H1 (cell line): Measurements from ENCODE around the gene CRX. TPM values are rescaled to one million over a fixed set of nuclear protein-coding genes. Genes with fewer than 3 reads are reported as not detected.
"Not testable (repeated sequence)": the region's sequence is repeated elsewhere in the genome, so short reads cannot be mapped to it uniquely, and the experiment has no call there.

Source experiments
- CTCF ChIA-PET: fragments of 300-600 bp; sonication (Branson Sonifier 250); formaldehyde crosslinking; loops from one replicate; lab custom pipeline; 2021; ENCODE audit not compliant: partially characterized antibody; lab: Charles Lee
- POLR2A ChIA-PET: fragments of 300-600 bp; sonication (Branson Sonifier 250); formaldehyde crosslinking; loops from one replicate; lab custom pipeline; 2021; ENCODE audit warnings: inconsistent platforms; ENCODE audit not compliant: partially characterized antibody; lab: Charles Lee
- DNase-seq, 2 experiments: peaks; one replicate each; pipeline versions ENCODE4 v3.0.0 to v3.0.0-alpha.2; 2010 to 2022; ENCODE audit warnings: low spot score in 2 of 2, low read depth in 1 of 2, mixed read lengths in 1 of 2
- FAIRE-seq: peaks from 2 replicates; lab custom pipeline; 2011; peaks lifted over from hg19 to GRCh38; lab: Jason Lieb, UNC
- H2AFZ ChIP-seq: 2 replicates; pipeline ENCODE4 v1.8.1; 2012; ENCODE audit warnings: low read length, inconsistent platforms
- H2AK5ac ChIP-seq: 2 replicates; pipeline ENCODE4 v1.6.1; 2013; ENCODE audit warnings: low read depth, low read length
- H2BK120ac ChIP-seq: replicated peaks from 2 replicates; pipeline ENCODE3; 2013; ENCODE audit warnings: low read depth, low read length, inconsistent platforms
- H2BK12ac ChIP-seq: 2 replicates; pipeline ENCODE4 v1.6.1; 2013; ENCODE audit warnings: low read depth, low read length
- H2BK15ac ChIP-seq: 2 replicates; pipeline ENCODE4 v1.6.1; 2013; ENCODE audit warnings: low read length
- H2BK20ac ChIP-seq: 2 replicates; pipeline ENCODE4 v1.6.1; 2013; ENCODE audit warnings: low read length
- H2BK5ac ChIP-seq: 2 replicates; pipeline ENCODE4 v1.6.1; 2013; ENCODE audit warnings: low read depth, low read length
- H3K14ac ChIP-seq: 2 replicates; pipeline ENCODE4 v1.6.1; 2013; ENCODE audit warnings: inconsistent platforms; ENCODE audit not compliant: insufficient read length
- H3K18ac ChIP-seq: 2 replicates; pipeline ENCODE4 v1.6.1; 2013; ENCODE audit warnings: low read length; ENCODE audit errors: extremely low read depth
- H3K23ac ChIP-seq: 2 replicates; pipeline ENCODE4 v1.6.1; 2013; ENCODE audit warnings: inconsistent platforms; ENCODE audit not compliant: insufficient read length
- H3K23me2 ChIP-seq: 2 replicates; pipeline ENCODE4 v1.6.1; 2013; ENCODE audit warnings: low read depth, low read length
- H3K27ac ChIP-seq: 2 replicates; pipeline ENCODE4 v1.6.1; 2011; ENCODE audit warnings: low read depth, low read length, inconsistent platforms
- H3K27me3 ChIP-seq, 4 experiments: replicated peaks in 1 of 4; 1 replicate in 1 of 4; 2 replicates in 3 of 4; pipeline versions ENCODE4 v1.6.1 to v1.8.1; 2011 to 2013; ENCODE audit warnings: low read length in 3 of 4, mild to moderate bottlenecking in 3 of 4, inconsistent platforms in 2 of 4, mixed read lengths in 2 of 4, moderate library complexity in 1 of 4; ENCODE audit not compliant: control insufficient read depth in 3 of 4, insufficient read depth in 3 of 4; ENCODE audit errors: extremely low read depth in 1 of 4
- H3K36me3 ChIP-seq, 4 experiments: 2 replicates each; pipeline versions ENCODE4 v1.6.1 to v1.8.1; 2011 to 2013; ENCODE audit warnings: mild to moderate bottlenecking in 4 of 4, low read length in 3 of 4, moderate library complexity in 2 of 4, control low read depth in 1 of 4, inconsistent platforms in 1 of 4; ENCODE audit not compliant: insufficient read depth in 4 of 4, control insufficient read depth in 2 of 4
- H3K4ac ChIP-seq: replicated peaks from 2 replicates; pipeline ENCODE3; 2013; ENCODE audit warnings: low read length, low read depth, mixed read lengths, inconsistent platforms; ENCODE audit not compliant: insufficient read length
- H3K4me1 ChIP-seq, 4 experiments: replicated peaks in 1 of 4; 1 replicate in 1 of 4; 2 replicates in 3 of 4; pipeline versions ENCODE4 v1.6.1 to v1.8.1; 2011 to 2013; ENCODE audit warnings: low read length in 3 of 4, inconsistent platforms in 2 of 4, mixed read lengths in 1 of 4; ENCODE audit not compliant: insufficient read depth in 4 of 4, control insufficient read depth in 3 of 4
- H3K4me2 ChIP-seq, 2 experiments: 2 replicates each; pipeline versions ENCODE4 v1.6.1 to v1.8.1; 2011 to 2013; ENCODE audit warnings: low read depth in 2 of 2, low read length in 2 of 2, control low read depth in 1 of 2, inconsistent platforms in 1 of 2, mild to moderate bottlenecking in 1 of 2; ENCODE audit not compliant: insufficient read depth in 1 of 2
- H3K4me3 ChIP-seq, 4 experiments: fragments of 200-600, 300-600 bp in 1 of 4; sonication (generic), shearing (Covaris generic), sonication (Bioruptor Twin) in 1 of 4; 2 replicates each; pipeline versions ENCODE4 v1.5.1 to v1.8.1; 2011 to 2016; ENCODE audit warnings: low read length in 4 of 4, low read depth in 3 of 4, control low read depth in 2 of 4, inconsistent platforms in 2 of 4, mild to moderate bottlenecking in 2 of 4, mixed read lengths in 1 of 4, moderate library complexity in 1 of 4; ENCODE audit not compliant: insufficient read depth in 2 of 4; ENCODE audit errors: extremely low read depth in 1 of 4
- H3K56ac ChIP-seq: replicated peaks from 2 replicates; pipeline ENCODE3; 2013; ENCODE audit warnings: low read depth, mild to moderate bottlenecking, mixed read lengths, low read length, inconsistent platforms; ENCODE audit not compliant: insufficient read length
- H3K79me1 ChIP-seq: 2 replicates; pipeline ENCODE4 v1.6.1; 2013; ENCODE audit warnings: low read depth, low read length, control low read depth
- H3K79me2 ChIP-seq, 2 experiments: 2 replicates each; pipeline versions ENCODE4 v1.6.1 to v1.8.1; 2012 to 2013; ENCODE audit warnings: low read length in 2 of 2, mild to moderate bottlenecking in 2 of 2, inconsistent platforms in 1 of 2; ENCODE audit not compliant: insufficient read depth in 2 of 2, control insufficient read depth in 1 of 2
- H3K9ac ChIP-seq, 4 experiments: replicated peaks in 1 of 4; 1 replicate in 1 of 4; 2 replicates in 3 of 4; pipeline versions ENCODE4 v1.6.1 to v1.8.1; 2011 to 2013; ENCODE audit warnings: low read depth in 3 of 4, low read length in 3 of 4, control low read depth in 2 of 4, mild to moderate bottlenecking in 2 of 4, moderate library complexity in 2 of 4, inconsistent platforms in 1 of 4; ENCODE audit errors: extremely low read depth in 1 of 4
- H3K9me3 ChIP-seq, 2 experiments: 2 replicates each; pipeline versions ENCODE4 v1.6.1 to v1.8.1; 2012 to 2013; ENCODE audit warnings: mild to moderate bottlenecking in 2 of 2, moderate library complexity in 2 of 2, control low read depth in 1 of 2, inconsistent platforms in 1 of 2, low read depth in 1 of 2, low read length in 1 of 2, mixed read lengths in 1 of 2; ENCODE audit not compliant: insufficient read depth in 2 of 2
- H4K20me1 ChIP-seq, 2 experiments: replicated peaks in 1 of 2; 2 replicates each; pipeline versions ENCODE3 to v1.8.1; 2011 to 2013; ENCODE audit warnings: inconsistent platforms in 2 of 2, low read length in 2 of 2, mild to moderate bottlenecking in 1 of 2; ENCODE audit not compliant: insufficient read depth in 2 of 2, control insufficient read depth in 1 of 2
- H4K5ac ChIP-seq: 2 replicates; pipeline ENCODE4 v1.6.1; 2013; ENCODE audit warnings: low read length, low read depth, mixed read lengths, inconsistent platforms; ENCODE audit not compliant: insufficient read length
- H4K8ac ChIP-seq: 2 replicates; pipeline ENCODE4 v1.8.0; 2013; ENCODE audit warnings: mild to moderate bottlenecking, moderate library complexity, low read length, inconsistent platforms; ENCODE audit not compliant: insufficient read depth; ENCODE audit errors: extremely low read depth
- H4K91ac ChIP-seq: replicated peaks from 2 replicates; pipeline ENCODE3; 2013; ENCODE audit warnings: low read length, mixed read lengths, inconsistent platforms; ENCODE audit not compliant: insufficient read length
- BCL11A ChIP-seq, 2 experiments: IDR thresholded peaks; one replicate each; pipeline ENCODE4 v1.6.1; 2011; ENCODE audit warnings: low read depth in 2 of 2, low read length in 2 of 2, mild to moderate bottlenecking in 2 of 2
- CREB1 ChIP-seq: IDR thresholded peaks from 2 replicates; pipeline ENCODE4 v1.6.1; 2012; ENCODE audit warnings: inconsistent platforms
- CTBP2 ChIP-seq: IDR thresholded peaks from 2 replicates; pipeline ENCODE4 v1.7.0; 2011; ENCODE audit warnings: borderline replicate concordance, mild to moderate bottlenecking, moderate library complexity, mixed read lengths, low read length; ENCODE audit not compliant: insufficient read depth, insufficient read length
- CTCF ChIP-seq, 3 experiments: IDR thresholded peaks; 1 replicate in 2 of 3; 2 replicates in 1 of 3; pipeline versions ENCODE4 v1.5.1 to v1.6.1; 2011; ENCODE audit warnings: low read length in 3 of 3, mild to moderate bottlenecking in 3 of 3, inconsistent platforms in 2 of 3, low read depth in 1 of 3, moderate library complexity in 1 of 3; ENCODE audit not compliant: insufficient read depth in 1 of 3; ENCODE audit errors: control extremely low read depth in 1 of 3
- HDAC2 ChIP-seq, 2 experiments: fragments of 300-600 bp in 1 of 2; sonication (generic) in 1 of 2; IDR thresholded peaks; 2 replicates each; pipeline ENCODE4 v1.6.1; 2011 to 2012; ENCODE audit warnings: low read depth in 2 of 2, low read length in 2 of 2, mild to moderate bottlenecking in 2 of 2, moderate library complexity in 2 of 2, borderline replicate concordance in 1 of 2, inconsistent platforms in 1 of 2
- NRF1 ChIP-seq: IDR thresholded peaks from 2 replicates; pipeline ENCODE4 v1.6.1; 2011; ENCODE audit warnings: mild to moderate bottlenecking, low read depth, low read length, improper control_type of control experiment
- POLR2A ChIP-seq, 2 experiments: IDR thresholded peaks; 1 replicate in 1 of 2; 2 replicates in 1 of 2; pipeline ENCODE4 v1.6.1; 2011; ENCODE audit warnings: low read depth in 2 of 2, low read length in 2 of 2, mild to moderate bottlenecking in 2 of 2; ENCODE audit errors: control extremely low read depth in 1 of 2
- RAD21 ChIP-seq, 2 experiments: IDR thresholded peaks in 1 of 2; conservative IDR thresholded peaks in 1 of 2; 2 replicates each; pipeline ENCODE4 v1.6.1; 2011; ENCODE audit warnings: low read depth in 2 of 2, low read length in 2 of 2, improper control_type of control experiment in 1 of 2, inconsistent platforms in 1 of 2, mild to moderate bottlenecking in 1 of 2, moderate library complexity in 1 of 2
- TAF1 ChIP-seq: IDR thresholded peaks from 2 replicates; pipeline ENCODE4 v1.6.1; 2011; ENCODE audit warnings: mild to moderate bottlenecking, low read depth, low read length
- TCF12 ChIP-seq: IDR thresholded peaks from 2 replicates; pipeline ENCODE4 v1.6.1; 2011; ENCODE audit warnings: low read depth, mild to moderate bottlenecking, low read length
- WGBS, 2 experiments: shearing (Covaris generic) in 1 of 2; methylation state at CpG; one replicate each; pipeline versions ENCODE4 v1.1.6 to v1.1.7; 2013 to 2015; ENCODE audit warnings: low lambda C conversion rate in 2 of 2, mixed read lengths in 2 of 2, inconsistent platforms in 1 of 2, low coverage in 1 of 2, missing lambda C conversion rate in 1 of 2; ENCODE audit not compliant: insufficient replicate concordance in 2 of 2, insufficient coverage in 1 of 2, insufficient read length in 1 of 2; ENCODE audit errors: extremely low coverage in 1 of 2, missing lambda C conversion rate in 1 of 2; 5-methylcytosine and 5-hydroxymethylcytosine counted together
- polyA plus RNA-seq, 7 experiments: library from polyadenylated mRNA; depleted of rRNA in 3 of 7; stranded (reverse) in 5 of 7; unstranded in 2 of 7; fragments of >200 nt in 5 of 7; fragments of 200-250 nt in 2 of 7; gene quantifications; 1 replicate in 5 of 7; 2 replicates in 1 of 7; 4 replicates in 1 of 7; pipeline versions ENCODE4 v1.2.1 to v1.2.3, GENCODE V29; 2011 to 2013; ENCODE audit warnings: missing spikeins in 2 of 7, mixed read lengths in 2 of 7
- total RNA-seq: library from RNA; stranded (reverse); fragmentation: NEBNext Ultra II Directional; extraction: Animal tissue kit (Norgen Biotek cat#: 25700); gene quantifications from 2 replicates; pipeline ENCODE4 v1.2.1, GENCODE V29; 2021

The CRX gene
- total and polyA plus RNA-seq, 2 of the 8 experiments (the other 6 are each of a cell fraction or from before 2014, with no cell fraction given) = 0.08 TPM; not detected in 1

GRCh38 chr19:47786566-47786965 is 35.2 kb upstream of the CRX start (continued):
- TF ChIP-seq CTCF (IDR thresholded peaks at IDR 0.05; ENCODE audit: control extremely low read depth in 1 of 3, insufficient read depth in 1 of 3, low read depth in 1 of 3, low read length in 3 of 3) (no peak), TCF12 (no peak), NRF1 (no peak), TAF1 (no peak), CTBP2 (no peak), POLR2A (IDR thresholded peaks at IDR 0.05; ENCODE audit: control extremely low read depth in 1 of 2, low read depth in 2 of 2, low read length in 2 of 2) (no peak), BCL11A (IDR thresholded peaks at IDR 0.05; ENCODE audit: low read depth in 2 of 2, low read length in 2 of 2) (no peak), HDAC2 (IDR thresholded peaks at IDR 0.05; ENCODE audit: borderline replicate concordance in 1 of 2, low read depth in 2 of 2, low read length in 2 of 2) (no peak), CREB1 (no peak), RAD21 (IDR thresholded peaks at IDR 0.05 in 1 of 2, conservative IDR thresholded peaks at IDR 0.05 in 1 of 2; ENCODE audit: low read depth in 2 of 2, low read length in 2 of 2) (no peak)

- not testable (repeated sequence) for H3K9ac ChIP-seq, H3K18ac ChIP-seq, H2AK5ac ChIP-seq, FAIRE-seq, H3K4ac ChIP-seq, H4K8ac ChIP-seq, H2BK15ac ChIP-seq, DNase-seq, H3K14ac ChIP-seq, H3K79me2 ChIP-seq, H3K4me3 ChIP-seq, H3K4me2 ChIP-seq, H2AFZ ChIP-seq, H2BK120ac ChIP-seq, H3K27ac ChIP-seq, H3K23me2 ChIP-seq, H4K5ac ChIP-seq, H3K79me1 ChIP-seq, H3K27me3 ChIP-seq, H3K56ac ChIP-seq, H2BK5ac ChIP-seq, H4K20me1 ChIP-seq, H3K9me3 ChIP-seq, H3K4me1 ChIP-seq, H3K23ac ChIP-seq, H2BK12ac ChIP-seq, H4K91ac ChIP-seq
- 0 out of 2 replicates have a peak overlapping the region, but pooled peaks have one; percentile 48 for H2BK20ac ChIP-seq
- CTCF ChIA-PET = interaction anchor here (0.7 to 7.7 kb wide), 8 partner anchors 7 to 235 kb away, joined by 3 to 150 read pairs (median 5); partner anchors contain the start of gene EHD2
- H3K36me3 ChIP-seq = peaks cover 10 to 29% (median 23%) of the 10 kb centered on the region in 4 experiments; a peak in 6 of 8 replicates
- WGBS, 2 experiments = 89% methylated on average over 10 of the region's 10 CpGs; no CpG with 5 or more reads in 1 of the 2 experiments
- POLR2A ChIA-PET = interaction anchor here (2.9 to 5.1 kb wide), 5 partner anchors 9 to 61 kb away, joined by 7 to 46 read pairs (median 23); partner anchors contain the start of gene SELENOW
Observed at GRCh38 chr19:47787307-47787706, 34.4 kb upstream of the CRX start.
